ENCODE results near the gene YTHDF1.
"Not testable (repeated sequence)": the region's sequence is repeated elsewhere in the genome, so short reads cannot be mapped to it uniquely, and the experiment has no call there.

YTHDF1 gene

DNA sequence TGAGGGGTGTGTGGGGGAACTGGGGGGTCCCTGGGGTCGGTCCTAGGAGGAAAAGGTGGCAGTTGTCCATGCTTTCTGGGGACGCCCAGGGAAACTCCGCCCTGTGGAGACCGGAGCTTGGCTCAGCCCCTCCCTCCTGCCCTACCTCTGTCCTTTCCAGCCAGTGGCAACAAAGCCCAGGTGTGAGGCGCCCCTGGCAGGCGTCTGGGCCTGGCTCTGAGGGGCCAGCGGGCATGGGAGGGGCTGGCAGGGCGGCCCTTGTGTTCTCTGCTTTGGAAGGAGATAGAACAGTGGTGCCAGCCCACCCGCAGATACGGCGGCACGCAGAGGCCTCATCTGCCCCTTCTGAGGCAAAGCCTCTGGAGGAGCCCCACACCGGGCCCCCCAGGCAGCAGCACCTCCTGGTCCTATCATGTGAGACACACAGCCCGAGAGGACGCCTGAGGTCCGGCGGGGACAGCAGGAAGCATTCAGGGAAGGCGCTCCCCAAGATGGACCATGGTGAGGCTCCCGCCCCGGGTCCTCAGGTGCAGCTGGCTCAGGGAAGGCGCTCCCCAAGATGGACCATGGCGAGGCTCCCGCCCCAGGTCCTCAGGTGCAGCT is 47.9 kb downstream of the YTHDF1 start:
- no peak for DNase-seq

DNA sequence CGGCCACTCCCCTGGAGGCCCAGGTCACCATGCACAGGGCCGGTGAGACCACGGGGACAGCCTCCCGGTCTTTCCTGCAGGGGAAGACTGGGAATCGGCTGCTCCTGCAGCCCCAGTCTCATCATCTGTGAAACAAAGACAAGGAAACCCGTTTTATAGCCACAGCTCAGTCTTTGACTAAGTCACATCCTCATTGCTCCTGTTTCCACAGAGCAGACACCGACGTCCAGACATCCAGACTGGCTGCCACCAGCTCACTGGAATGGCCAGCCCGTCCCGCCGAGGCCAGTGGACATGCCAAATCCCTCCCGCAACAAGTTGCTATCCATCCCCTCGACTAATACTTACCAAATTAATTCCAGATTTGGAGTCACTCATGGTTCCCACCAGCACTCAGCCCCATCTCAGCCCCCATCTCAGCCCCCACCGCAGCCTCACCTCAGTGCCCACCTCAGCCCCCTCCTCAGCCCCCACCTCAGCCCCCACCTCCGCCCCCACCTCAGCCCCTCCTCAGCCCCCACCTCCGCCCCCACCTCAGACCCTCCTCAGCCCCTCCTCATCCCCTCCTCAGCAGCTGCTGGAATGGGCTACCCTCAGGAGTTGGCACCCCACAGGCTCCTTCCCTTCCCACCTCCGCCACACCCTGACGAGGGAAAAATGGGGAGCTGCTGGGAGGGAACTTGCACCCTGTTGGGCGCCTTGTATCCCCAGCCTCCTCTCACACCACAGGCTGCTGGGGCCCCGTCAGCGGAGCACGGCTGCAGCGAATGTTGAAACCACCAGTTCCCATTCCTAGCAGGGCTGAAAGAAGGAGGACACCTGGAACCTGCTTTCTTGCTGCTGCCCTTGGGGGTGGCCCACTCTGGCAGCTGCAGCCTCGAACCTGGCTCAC is 48.7 kb downstream of the YTHDF1 start:
- no peak for DNase-seq

DNA sequence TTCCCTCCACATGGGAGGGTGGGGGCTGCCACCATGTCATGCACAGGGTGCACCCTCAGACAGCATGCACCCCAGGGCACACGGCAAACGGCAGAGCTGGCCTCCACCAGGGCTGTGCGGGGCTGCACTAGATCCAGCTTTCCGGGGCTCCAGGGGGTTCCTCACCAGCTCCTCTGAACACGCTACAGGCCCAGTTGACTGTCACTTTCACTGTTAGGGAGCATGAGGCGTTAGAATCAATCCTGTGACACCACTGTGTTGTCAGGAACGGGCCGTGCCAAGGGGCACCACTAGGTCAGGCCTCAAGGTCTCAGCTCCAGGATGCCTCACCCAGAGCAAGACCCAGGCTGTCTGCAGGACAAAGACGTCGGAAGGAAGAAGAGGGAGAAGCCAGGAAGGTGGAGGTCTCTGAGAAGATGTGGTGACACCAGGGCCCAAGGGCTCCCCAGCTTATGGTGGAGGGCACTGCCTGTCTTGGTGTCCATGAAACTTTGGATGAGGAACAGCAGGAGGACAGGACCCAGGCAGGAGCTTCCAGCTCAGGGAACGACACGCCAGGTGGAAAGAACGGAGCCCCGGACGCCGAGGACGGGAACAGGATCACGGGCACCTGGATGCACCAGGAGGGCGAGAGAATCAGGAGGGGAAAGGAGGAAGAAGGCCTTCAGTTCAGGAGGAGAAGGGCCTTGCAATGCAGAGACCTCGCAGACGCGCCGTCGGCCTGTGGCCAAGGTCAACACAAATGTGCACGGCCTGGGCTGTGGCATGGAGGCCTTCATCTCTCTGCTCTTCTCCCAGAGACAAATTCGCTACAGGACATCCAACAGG is 49.5 kb downstream of the YTHDF1 start:
- DNase-seq = no peak

DNA sequence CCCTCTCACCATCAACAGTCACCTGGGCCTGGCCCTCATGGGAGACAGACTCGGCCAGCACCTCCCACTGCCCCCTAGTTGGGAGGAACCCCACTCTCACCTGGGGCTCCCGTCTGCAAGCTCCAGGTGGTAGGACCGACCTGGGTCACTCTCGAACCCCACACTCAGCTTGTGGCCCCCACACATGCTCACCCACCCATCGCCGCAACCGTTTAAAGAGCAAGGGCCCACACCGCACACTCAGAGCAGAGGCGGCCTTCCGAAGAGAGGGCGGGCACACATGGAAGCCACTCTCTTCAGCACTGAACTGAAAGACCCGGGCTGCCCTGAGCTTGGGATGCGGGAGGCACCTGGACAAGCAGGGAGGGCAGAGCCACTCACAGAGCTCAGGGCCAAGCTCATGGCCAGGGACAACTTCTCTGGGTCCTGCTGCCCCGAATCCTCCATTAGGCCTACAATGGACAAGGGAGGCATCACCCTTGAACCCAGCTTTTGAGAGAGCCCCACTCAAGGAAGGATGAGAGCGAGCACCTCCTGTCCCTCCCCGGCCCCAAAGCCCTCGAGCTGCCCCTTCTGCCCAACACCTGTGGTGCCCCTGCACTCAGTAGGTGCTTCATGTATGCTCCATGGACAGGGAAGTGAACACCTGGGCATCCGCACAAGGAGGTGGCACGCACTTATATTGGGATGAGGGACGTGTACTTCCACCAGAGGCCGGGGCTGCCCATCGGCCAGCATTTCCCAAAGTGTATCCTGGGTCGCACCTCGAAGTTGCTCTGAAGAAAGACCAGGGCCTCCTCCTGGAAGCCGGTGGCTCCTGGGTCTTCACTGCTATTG is 50.4 kb downstream of the YTHDF1 start:
- DNase-seq = no peak

DNA sequence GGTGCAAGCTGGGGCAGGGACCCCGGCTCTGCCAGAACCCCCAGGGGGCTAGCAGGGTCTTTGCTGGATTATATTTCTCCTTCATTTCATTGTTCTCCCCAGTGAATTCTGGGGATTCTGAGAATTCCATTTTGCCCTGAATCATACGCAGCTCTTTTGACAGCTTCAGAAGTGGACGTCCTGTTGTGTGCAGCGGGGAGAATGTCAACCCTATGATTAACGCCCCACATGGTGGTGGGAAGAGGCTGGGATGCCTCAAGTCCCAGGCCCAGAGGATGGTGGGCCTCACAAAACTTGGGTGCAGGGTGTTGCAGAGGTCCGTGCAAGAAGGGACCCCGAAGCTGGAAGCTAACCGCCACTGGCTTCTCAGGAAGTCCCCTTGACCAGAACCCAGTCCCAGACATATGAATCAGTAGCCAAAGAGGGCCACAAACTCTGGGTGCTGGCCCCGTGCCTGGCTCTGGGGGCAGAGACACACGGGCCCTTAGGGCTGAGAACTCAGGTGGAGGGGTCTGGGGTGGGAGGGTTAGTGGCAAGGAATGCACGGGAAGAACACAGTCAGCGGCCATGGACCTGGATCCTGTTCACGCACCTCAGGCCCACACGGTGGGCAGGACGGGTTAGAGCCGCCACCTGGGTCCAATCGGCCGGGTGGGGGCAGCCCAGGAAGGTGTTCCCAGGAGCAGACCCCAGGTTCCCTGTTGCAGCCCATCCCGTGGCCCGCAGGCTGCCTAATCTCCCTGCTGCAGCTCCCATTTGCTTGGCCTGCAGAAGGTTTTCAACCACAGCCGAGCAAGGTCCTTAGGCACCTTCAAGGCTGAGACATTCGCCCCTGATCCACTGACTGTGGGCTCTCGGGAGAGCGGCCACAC is 51.2 kb downstream of the YTHDF1 start:
- no peak for DNase-seq

DNA sequence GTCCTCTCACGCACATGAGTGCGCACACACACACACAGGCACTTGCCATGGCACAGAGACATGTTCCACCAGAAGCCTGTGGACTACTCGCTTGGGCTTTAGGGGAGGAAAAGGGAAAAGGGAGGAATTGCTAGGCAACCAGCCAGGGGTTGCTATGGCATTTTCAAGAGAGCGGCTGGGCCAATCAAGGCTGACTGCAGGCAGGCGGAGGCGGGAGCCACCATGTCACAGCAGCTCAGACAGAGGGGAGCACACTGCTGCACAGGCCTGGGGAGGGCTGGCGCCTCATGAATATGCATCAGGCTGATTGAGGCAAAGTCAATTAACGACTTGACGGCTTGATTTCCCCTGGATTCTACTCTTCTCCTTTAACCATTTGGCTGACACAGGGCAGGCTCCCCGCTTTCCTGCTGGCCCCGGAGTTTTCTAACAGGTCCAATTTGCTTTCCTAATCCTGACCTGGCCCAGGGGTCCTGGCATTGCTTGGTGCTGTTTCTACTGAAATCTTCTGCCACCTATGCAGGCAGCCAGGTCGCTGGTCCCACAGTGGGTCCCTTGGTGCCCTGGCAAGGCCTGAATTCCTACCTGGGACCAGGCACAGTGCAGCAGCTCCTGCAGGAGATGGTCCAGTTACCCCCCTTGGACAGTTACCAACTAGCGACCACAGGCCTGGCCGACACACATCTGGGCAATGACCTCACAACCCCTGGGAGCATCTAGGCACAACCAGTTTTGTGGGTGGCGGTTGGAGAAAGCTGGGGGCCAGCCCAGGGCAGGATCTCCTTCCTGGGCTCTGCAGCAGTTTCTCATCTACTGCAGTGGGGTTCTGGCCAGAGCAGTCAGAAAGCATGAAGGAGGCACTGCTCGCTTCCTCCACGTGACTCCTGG is 52.1 kb downstream of the YTHDF1 start:
- DNase-seq = peak; percentile 16

DNA sequence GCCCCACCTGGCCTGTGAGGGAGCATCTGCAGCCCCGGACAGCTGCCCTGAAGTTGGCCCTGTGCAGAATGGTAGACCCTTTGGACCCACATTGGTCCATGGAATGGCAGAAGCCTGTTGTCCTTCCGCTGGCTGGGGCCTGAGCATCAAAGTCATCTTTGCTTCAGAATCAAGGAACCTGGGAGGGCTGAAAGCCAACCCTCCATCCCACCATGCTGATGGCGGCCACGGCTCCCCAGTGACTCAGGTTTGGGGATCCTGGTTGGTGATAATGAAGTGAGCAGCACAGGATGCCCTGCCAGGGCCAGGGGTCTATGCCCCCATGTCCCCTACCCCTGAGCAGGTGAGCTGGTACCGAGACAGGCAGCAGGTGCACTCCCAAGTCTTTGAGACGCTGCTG is 52.8 kb downstream of the YTHDF1 start:
- DNase-seq = no peak

DNA sequence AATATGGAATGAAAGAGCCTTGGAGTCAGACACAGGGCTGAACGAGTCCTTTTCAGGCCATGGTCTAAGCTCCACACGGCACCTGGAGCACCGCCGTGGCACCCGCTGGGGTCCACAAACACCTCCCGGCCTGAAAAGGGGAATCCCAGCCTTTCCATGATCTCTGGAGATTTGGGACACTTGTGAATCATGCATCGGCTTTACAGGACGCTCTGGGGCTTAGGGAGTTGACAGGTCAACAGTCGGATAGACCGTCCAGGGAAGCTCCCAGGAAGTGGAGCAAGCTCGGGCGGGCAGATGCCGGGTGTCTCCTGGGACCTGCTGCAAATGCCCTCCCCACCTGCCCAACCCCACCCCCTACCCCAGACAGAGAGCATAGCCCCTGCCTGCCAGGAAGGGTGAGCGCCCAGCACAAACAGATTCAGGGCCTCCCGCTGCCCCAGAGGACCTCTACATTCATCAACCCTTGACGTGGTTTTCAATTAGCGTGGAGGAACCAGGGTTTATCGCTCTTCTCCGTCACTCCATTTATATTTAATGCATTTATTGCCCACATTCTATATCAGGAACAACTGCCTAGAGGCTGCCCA is 53.6 kb downstream of the YTHDF1 start:
- no peak for DNase-seq

DNA sequence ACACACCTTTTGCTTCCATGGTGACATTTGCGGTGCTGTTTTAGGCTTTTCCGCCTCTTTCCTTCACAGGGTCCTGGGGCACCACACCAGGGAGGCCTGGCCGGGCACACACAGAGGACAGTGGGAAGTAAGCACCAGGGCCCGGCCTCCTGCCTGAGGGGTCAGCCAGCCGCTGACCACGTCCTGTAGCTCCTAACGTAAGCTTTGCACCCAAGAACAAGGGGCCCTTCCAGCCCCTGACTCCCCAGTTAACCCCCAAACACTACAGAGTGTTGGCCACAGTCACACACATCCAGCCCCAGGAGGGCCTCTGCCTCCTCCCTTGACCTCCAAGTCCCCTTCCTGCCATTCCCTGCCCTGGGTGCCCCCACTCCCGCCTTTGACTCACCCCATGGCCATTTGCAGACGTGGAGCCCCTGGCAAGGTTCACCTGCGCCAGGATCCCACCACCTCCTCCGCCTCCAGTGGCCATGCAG is 54.7 kb downstream of the YTHDF1 start:
- no peak for DNase-seq

DNA sequence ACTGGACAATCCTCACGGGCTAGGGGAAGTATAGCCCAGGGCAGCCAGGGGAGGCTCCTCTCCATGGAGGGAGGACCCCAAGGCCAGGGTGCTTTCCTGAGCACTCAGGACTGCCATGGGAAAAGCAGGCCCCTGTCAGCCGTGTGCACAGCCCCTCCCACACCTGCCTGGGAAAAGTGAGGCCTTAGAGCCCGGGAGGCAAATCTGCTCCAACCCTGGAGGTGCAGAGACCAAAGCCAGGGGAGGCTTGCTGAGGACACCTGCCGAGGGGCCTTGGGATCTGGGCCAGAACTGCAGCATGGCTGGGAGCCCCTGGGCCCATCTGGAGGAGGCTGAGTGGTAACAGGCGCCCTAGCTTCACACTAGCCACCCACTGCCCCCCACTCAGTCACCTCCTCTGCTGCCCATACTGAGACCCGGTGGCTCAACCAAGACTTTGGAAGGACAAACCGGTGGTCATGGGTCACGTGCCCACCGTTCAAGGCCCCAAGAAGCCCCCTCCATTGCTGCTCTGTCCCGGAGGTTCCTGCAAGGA is 55.2 kb downstream of the YTHDF1 start:
- DNase-seq = no peak

DNA sequence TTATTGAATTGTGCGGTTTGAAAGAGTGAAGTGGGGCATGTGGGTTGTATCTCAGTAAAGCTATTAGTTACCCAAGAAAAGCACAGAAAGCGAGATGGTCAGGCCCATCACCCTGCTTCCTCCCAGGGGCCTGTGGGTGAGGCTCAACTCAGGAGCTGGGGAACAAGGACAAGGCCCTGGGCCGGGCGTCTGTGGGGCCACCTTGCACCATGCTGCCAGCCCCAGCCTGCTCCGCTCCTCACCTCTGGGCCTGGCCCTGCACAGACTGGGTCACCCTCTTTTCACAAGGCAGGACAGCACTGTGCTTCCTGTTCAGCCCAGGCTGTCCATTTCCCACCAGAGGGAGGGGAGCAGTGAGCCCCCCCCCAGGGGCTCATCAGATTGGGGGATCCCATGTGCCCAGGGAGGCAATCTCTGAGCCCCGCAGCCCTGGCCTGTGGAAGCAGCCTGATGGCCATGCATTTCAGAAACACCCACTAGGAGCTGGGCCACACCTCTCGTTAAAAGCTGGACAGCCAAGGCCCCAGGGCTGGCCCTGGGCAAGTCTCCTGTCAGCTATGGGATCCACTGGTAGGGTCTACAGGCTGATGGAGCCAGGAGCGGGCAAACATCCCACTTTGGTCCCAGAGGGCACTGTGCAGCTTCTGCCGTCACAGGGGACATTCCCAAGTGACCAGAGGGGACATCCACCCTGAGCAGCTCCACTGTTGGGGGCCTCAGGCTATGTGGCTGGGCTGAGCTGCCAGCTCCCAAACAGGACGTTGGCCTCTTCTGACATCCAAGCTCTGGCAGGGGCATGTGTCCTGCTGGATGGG is 55.9 kb downstream of the YTHDF1 start:
- DNase-seq = no peak

DNA sequence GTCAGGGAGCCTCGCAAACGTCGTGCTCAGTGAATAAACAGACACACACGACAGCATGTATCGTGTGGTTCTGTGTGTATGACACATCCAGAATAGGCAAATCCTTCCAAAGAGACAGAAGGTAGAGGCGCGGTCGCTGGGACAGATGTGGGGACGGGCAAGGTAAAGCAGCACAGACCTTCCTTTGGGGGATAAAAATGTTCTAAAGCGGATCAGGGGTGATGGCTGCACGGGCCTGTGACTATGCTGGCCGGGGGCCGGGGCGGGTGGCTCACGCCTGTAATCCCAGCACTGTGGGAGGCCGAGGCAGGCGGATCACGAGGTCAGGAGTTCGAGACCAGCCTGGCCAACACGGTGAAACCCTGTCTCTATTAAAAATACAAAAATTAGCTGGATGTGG is 56.7 kb downstream of the YTHDF1 start:
- DNase-seq = not testable (repeated sequence)

DNA sequence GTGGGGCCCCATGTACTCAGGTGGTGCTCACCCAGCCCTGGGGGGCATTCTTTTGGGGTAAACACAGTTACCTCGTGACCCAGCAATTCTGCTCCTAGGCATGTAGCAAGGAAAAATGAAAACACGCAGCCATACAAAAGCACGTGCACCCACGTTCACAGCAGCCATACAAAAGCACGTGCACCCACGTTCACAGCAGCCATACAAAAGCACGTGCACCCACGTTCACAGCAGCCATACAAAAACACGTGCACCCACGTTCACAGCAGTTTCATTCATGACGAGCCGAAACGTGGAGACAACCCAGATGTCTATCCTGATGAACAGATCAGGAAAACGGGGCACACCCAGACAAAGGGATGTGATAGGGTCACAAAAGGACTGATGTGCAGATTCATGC is 57.1 kb downstream of the YTHDF1 start:
- no peak for DNase-seq

DNA sequence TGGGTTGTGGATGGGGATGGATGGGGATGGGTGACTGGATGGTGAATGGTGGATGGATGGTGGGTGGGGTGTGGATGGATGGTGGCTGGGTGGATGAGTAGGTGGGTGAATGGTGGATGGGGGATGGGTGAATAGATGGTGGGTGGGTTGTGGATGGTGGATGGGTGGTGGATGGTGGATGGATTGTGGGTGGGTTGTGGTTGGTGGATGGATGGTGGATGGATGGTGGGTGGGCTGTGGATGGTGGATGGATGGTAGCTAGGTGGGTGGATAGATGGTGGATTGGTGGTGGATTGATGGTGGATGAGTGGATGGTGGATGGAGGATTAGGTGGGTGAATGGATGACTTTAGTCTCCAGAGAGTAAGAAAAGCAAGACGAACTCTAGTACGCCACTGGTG is 57.6 kb downstream of the YTHDF1 start:
- DNase-seq = no peak

DNA sequence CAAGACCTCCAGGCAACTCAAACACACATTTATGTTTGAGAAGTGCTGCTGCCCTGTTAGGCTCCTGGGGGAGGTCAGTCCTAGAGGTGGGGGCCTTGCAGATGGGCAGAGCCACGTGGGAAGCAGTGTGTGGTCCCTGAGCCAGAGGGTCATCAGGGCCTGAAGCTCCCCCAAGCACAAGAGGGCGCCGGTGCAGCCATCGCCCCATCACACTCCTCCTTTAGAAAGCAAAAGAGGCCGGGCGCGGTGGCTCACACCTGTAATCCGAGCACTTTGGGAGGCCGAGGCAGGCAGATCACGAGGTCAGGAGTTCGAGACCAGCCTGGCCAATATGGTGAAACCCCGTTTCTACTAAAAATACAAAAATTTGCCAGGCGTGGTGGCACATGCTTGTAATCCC is 58.5 kb downstream of the YTHDF1 start:
- not testable (repeated sequence) for DNase-seq

DNA sequence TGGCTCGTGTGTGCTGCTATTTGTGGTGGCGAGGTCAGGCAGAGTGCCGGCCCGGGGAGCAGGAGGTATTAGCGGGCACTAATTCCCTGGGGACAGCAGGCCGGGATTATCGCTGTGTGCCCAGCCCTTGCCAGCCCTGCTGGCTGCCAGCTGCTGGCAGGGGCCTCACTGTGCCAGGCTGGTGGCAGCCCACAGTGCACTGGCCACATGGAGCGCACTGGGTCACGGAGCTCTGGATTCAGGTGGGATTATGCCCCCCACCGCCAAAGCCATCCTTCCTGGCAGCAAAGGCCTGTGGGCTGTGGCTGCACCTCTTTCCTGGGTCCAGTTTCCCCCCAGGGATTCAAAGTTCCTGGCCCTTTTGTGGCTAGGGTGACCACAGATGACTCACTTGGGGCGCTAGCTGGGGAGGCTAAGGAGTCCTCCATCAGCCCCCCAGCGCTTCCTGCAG is 59.7 kb downstream of the YTHDF1 start:
- DNase-seq = no peak

DNA sequence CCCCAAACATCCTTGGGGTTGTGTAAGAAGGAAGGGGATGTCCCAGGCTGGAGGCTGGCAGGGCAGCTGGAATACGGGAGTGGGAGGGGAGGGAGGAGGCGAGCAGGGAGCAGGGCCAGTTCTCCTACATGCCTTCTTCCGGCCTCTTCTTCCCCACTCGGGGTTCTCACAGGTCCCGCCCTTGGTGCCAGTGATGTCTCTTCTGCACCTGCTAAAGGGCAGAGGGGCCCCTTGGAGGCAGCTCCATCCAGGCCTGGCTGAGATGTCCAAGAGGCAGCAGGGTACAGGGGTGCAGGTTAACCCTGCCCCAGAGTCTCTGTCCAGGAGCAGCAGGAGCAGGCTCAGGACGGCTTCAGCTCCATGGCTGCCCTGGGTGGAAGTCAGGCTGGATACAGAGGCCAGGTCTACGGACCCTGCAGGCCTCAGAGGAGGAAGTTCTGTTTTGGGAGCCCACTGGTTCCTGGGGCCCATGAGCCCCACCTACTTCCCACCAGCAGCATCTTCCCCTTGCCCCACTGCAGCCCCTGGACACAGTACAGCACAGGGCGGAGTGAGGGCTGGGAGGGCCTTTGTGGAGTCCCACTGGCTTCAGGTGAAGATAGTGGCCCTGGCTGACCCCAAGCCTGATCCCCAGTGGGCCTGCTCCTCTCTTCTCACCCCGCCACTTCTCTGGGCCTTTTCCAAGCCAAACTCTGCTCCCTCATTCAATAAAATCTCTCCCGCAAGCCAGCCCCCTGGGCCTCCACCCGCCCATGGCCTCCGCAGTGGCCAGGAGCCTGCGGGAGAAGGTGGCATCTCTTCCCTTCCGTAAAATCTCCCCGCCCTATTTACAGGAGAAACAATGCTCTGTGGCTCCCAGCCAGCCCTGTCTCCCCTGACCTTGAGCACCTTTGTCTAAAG is 60.4 kb downstream of the YTHDF1 start:
- DNase-seq = no peak

DNA sequence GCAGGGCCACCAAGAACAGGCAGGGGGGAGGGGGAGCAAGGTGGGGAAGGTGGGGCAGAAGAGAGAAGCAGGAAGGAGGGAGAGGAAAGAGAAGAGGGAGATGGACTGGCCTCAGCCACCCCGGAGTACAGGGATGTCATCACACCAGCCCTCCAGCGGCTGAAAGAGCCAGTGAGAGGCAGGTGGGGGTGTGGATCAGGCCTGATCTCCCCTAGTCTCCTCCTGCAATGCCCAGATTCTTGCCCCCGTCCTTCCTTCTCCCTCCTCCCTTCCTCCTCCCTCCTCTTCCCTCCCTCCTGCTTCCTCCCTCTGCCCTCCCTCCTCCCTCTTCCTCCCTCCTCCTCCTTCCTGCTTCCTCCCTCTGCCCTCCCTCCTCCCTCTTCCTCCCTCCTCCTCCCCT is 61.5 kb downstream of the YTHDF1 start:
- DNase-seq = no peak

Data from DMS 273 treated with DMSO at 0.1 percent for 48 hours (cell line).